Sciatic nerve (tissue), 2 donors: Measurements from ENCODE around the gene FNDC7. TPM values are rescaled to one million over a fixed set of nuclear protein-coding genes. Genes with fewer than 3 reads are reported as not detected.
"Not testable (repeated sequence)": the region's sequence is repeated elsewhere in the genome, so short reads cannot be mapped to it uniquely, and the experiment has no call there.

Experiments used
- ATAC-seq: fragments of 200-7000 bp; cut with Tn5 transposase; one replicate; pipeline ENCODE4 v1.9.1; 2020; ENCODE audit warnings: mild to moderate bottlenecking, moderate library complexity
- DNase-seq: peaks from one replicate; pipeline ENCODE4 v3.0.0-alpha.2; 2020; ENCODE audit warnings: low spot score
- intact Hi-C: fragments of 100-400 bp; cut with DNase I; formaldehyde crosslinking; loops from one replicate; pipeline ENCODE4 v1.14.2; 2022
- total RNA-seq: library from RNA; stranded (reverse); fragmentation: NEBNext Ultra II Directional; extraction: Animal tissue kit (Norgen Biotek cat#: 25700); gene quantifications from one replicate; pipeline ENCODE4 v1.2.1, GENCODE V29; 2021
- donor health status: DM: no; HTN: no; CAD: no.
- donor health status: DM: no; HTN: no; CAD: no.

The FNDC7 gene
- not detected for total RNA-seq

- no peak for DNase-seq
- ATAC-seq = no peak
- intact Hi-C loops = no loop called here
These were observed at the start of gene FNDC7 for GRCh38 chr1:108712606-108713150. Gene FNDC7 (plus strand): TSS chr1:108712908. CDS start chr1:108712934, 26 bp downstream.

GRCh38 chr1:108663074-108663473 is 49.6 kb upstream of the FNDC7 start:
- DNase-seq (no peak), ATAC-seq (no peak)
- intact Hi-C loops = no loop called here

GRCh38 chr1:108664481-108664880 is 48.2 kb upstream of the FNDC7 start:
- no peak for ATAC-seq
- DNase-seq = no peak
- intact Hi-C loops = no loop called here

- intact Hi-C loops = no loop called here
- ATAC-seq (no peak), DNase-seq (no peak)
These were observed 47.6 kb upstream of the FNDC7 start for GRCh38 chr1:108665067-108665466.

- ATAC-seq = no peak
- intact Hi-C loops = no loop called here
These were observed 46.9 kb upstream of the FNDC7 start for GRCh38 chr1:108665771-108666170.

GRCh38 chr1:108667422-108667821 is 45.3 kb upstream of the FNDC7 start:
- DNase-seq, intact Hi-C loops, ATAC-seq: not testable (repeated sequence)

More at GRCh38 chr1:108665771-108666170, 46.9 kb upstream of the FNDC7 start:
- DNase-seq = no peak

- no peak for ATAC-seq
- DNase-seq = no peak
- intact Hi-C loops = no loop called here
These were observed 43.9 kb upstream of the FNDC7 start for GRCh38 chr1:108668777-108669176.

- DNase-seq (no peak), ATAC-seq (no peak)
- intact Hi-C loops = no loop called here
These were observed 43.0 kb upstream of the FNDC7 start for GRCh38 chr1:108669679-108670078.

- no peak for ATAC-seq
- intact Hi-C loops = no loop called here
These were observed 42.5 kb upstream of the FNDC7 start for GRCh38 chr1:108670131-108670773.

GRCh38 chr1:108671143-108671542 is 41.6 kb upstream of the FNDC7 start:
- intact Hi-C loops = no loop called here
- DNase-seq (no peak), ATAC-seq (no peak)

More at GRCh38 chr1:108670131-108670773, 42.5 kb upstream of the FNDC7 start:
- no peak for DNase-seq

- peak; percentile 24 for ATAC-seq
These were observed 34.0 kb upstream of the FNDC7 start for GRCh38 chr1:108678706-108679105.

GRCh38 chr1:108679586-108680213 is 33.0 kb upstream of the FNDC7 start:
- DNase-seq (no peak), ATAC-seq (no peak)
- intact Hi-C loops = no loop called here

More at GRCh38 chr1:108678706-108679105, 34.0 kb upstream of the FNDC7 start:
- no peak for DNase-seq
- intact Hi-C loops = no loop called here

GRCh38 chr1:108681701-108682100 is 31.0 kb upstream of the FNDC7 start:
- intact Hi-C loops = not testable (repeated sequence)

GRCh38 chr1:108685529-108685928 is 27.2 kb upstream of the FNDC7 start:
- intact Hi-C loops = no loop called here
- no peak for ATAC-seq
- no peak for DNase-seq

More at GRCh38 chr1:108681701-108682100, 31.0 kb upstream of the FNDC7 start:
- not testable (repeated sequence) for DNase-seq, ATAC-seq

- peak; percentile 62 for ATAC-seq
- intact Hi-C loops = no loop called here
- no peak for DNase-seq
These were observed 25.9 kb upstream of the FNDC7 start for GRCh38 chr1:108686614-108687313.

GRCh38 chr1:108691128-108691941 is 21.4 kb upstream of the FNDC7 start:
- DNase-seq = no peak
- no peak for ATAC-seq
- intact Hi-C loops = no loop called here

- DNase-seq = peak; percentile 96
- peak; percentile 99 for ATAC-seq
- intact Hi-C loops = no loop called here
These were observed 20.6 kb upstream of the FNDC7 start, which contains the start of gene PRPF38B for GRCh38 chr1:108691942-108692723. Gene PRPF38B (plus strand): TSS chr1:108692310. CDS start chr1:108692592, 282 bp downstream.
